Fibroblast of lung (primary cell): ENCODE measurements around the gene CTXN2. TPM values are rescaled to one million over a fixed set of nuclear protein-coding genes. Genes with fewer than 3 reads are reported as not detected.

Source experiments
- DNase-seq, 2 donors: peaks; one replicate each; pipeline versions ENCODE4 v3.0.0 to v3.0.0-alpha.2; 2010; ENCODE audit warnings: low read depth in 2 of 2
- H2AFZ ChIP-seq: 2 replicates; pipeline ENCODE4 v1.5.1; 2012; ENCODE audit warnings: low read length, control low read depth, inconsistent platforms
- H3K27ac ChIP-seq: 2 replicates; pipeline ENCODE4 v1.5.1; 2011; ENCODE audit warnings: low read length, control low read depth; ENCODE audit not compliant: insufficient read depth
- H3K27me3 ChIP-seq: 2 replicates; pipeline ENCODE4 v1.5.1; 2011; ENCODE audit warnings: mild to moderate bottlenecking, low read length; ENCODE audit not compliant: control insufficient read depth, insufficient read depth
- H3K36me3 ChIP-seq: 2 replicates; pipeline ENCODE4 v1.5.1; 2011; ENCODE audit warnings: low read length; ENCODE audit not compliant: control insufficient read depth, insufficient read depth
- H3K4me1 ChIP-seq: 2 replicates; pipeline ENCODE4 v1.5.1; 2011; ENCODE audit warnings: low read length; ENCODE audit not compliant: control insufficient read depth, insufficient read depth; ENCODE audit errors: extremely low read depth
- H3K4me2 ChIP-seq: 2 replicates; pipeline ENCODE4 v1.5.1; 2011; ENCODE audit warnings: low read length, control low read depth; ENCODE audit not compliant: insufficient read depth; ENCODE audit errors: extremely low read depth
- H3K4me3 ChIP-seq, 4 experiments: fragments of 200-600 bp in 1 of 4; sonication (generic) in 1 of 4; replicated peaks in 1 of 4; 2 replicates each; pipeline ENCODE4 v1.5.1; 2011 to 2016; ENCODE audit warnings: low read length in 4 of 4, low read depth in 3 of 4, mild to moderate bottlenecking in 3 of 4, control low read depth in 2 of 4, inconsistent platforms in 1 of 4, mixed read lengths in 1 of 4; ENCODE audit not compliant: insufficient read depth in 1 of 4; ENCODE audit errors: control extremely low read depth in 1 of 4
- H3K79me2 ChIP-seq: 2 replicates; pipeline ENCODE4 v1.5.1; 2012; ENCODE audit warnings: mild to moderate bottlenecking, low read length, inconsistent platforms; ENCODE audit not compliant: control insufficient read depth, insufficient read depth
- H3K9ac ChIP-seq: 2 replicates; pipeline ENCODE4 v1.5.1; 2011; ENCODE audit warnings: mild to moderate bottlenecking, low read length, control low read depth; ENCODE audit not compliant: insufficient read depth
- H3K9me3 ChIP-seq: 2 replicates; pipeline ENCODE4 v1.5.1; 2012; ENCODE audit warnings: low read depth, low read length; ENCODE audit not compliant: control insufficient read depth, insufficient read depth
- H4K20me1 ChIP-seq: 2 replicates; pipeline ENCODE4 v1.5.1; 2011; ENCODE audit warnings: low read length; ENCODE audit not compliant: control insufficient read depth, insufficient read depth; ENCODE audit errors: extremely low read depth
- CTCF ChIP-seq, 2 donors: IDR thresholded peaks in 1 of 2; conservative IDR thresholded peaks in 1 of 2; 1 replicate in 1 of 2; 2 replicates in 1 of 2; pipeline ENCODE4 v1.5.1; 2011 to 2012; ENCODE audit warnings: low read length in 2 of 2, control low read depth in 1 of 2, inconsistent platforms in 1 of 2, low read depth in 1 of 2, mild to moderate bottlenecking in 1 of 2
- EZH2 ChIP-seq: IDR thresholded peaks from 2 replicates; pipeline ENCODE4 v1.5.1; 2012; ENCODE audit warnings: low read length, control low read depth, mild to moderate bottlenecking; ENCODE audit errors: missing control alignments
- polyA plus RNA-seq, 2 donors: library from polyadenylated mRNA; depleted of rRNA in 1 of 2; stranded (reverse) in 1 of 2; unstranded in 1 of 2; fragments of >200 nt; gene quantifications; 2 replicates each; pipeline ENCODE4 v1.2.1, GENCODE V29; 2011 to 2012; ENCODE audit warnings: missing spikeins in 1 of 2
- total RNA-seq: library from RNA; depleted of rRNA; stranded (reverse); fragments of >200 nt; gene quantifications from 2 replicates; pipeline ENCODE4 v1.2.1, GENCODE V29; 2014

CTXN2 gene
- total and polyA plus RNA-seq, 2 donors (not counting 1 experiment from before 2014, with no cell fraction given), result not detected

DNA sequence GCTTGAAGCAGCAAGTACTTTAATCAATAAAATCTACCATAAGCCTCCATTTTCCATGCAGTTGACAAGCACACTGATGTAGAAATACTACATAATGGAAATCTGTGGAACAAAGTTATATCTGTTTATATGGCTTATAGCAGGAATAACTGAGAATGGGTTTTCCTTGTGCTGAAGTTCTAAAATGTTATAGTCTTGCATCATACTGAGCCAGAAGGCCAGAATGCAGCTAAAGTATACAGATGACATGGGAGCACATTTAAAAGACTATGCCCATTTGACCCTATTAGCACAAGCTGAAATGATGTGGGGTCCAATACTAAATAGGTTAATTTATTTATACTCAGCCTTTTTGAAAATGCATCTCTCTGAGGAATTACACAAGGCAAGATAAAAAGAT lies 45.5 kb upstream of the CTXN2 start:
- H3K4me3 ChIP-seq, result no peak overlapping the region
- DNase-seq, result peak in 1 of 2 donors; percentile 61
- no peaks in the 10 kb centered on the region for H4K20me1 ChIP-seq
- peaks cover 5% of the 10 kb centered on the region for H3K4me1 ChIP-seq
- TF ChIP-seq CTCF (conservative IDR thresholded peaks at IDR 0.05 in 1 of 2, IDR thresholded peaks at IDR 0.05 in 1 of 2; ENCODE audit: low read depth in 1 of 2, low read length in 2 of 2), result no peak
- no peak for TF ChIP-seq EZH2
- H2AFZ ChIP-seq, result no peak overlapping the region
- H3K79me2 ChIP-seq, result no peaks in the 10 kb centered on the region
- H3K27ac ChIP-seq, result no peak overlapping the region
- no peaks in the 10 kb centered on the region for H3K36me3 ChIP-seq
- H3K9ac ChIP-seq, result no peak overlapping the region
- no peaks in the 10 kb centered on the region for H3K27me3 ChIP-seq
- no peaks in the 10 kb centered on the region for H3K9me3 ChIP-seq
- no peak overlapping the region for H3K4me2 ChIP-seq

DNA sequence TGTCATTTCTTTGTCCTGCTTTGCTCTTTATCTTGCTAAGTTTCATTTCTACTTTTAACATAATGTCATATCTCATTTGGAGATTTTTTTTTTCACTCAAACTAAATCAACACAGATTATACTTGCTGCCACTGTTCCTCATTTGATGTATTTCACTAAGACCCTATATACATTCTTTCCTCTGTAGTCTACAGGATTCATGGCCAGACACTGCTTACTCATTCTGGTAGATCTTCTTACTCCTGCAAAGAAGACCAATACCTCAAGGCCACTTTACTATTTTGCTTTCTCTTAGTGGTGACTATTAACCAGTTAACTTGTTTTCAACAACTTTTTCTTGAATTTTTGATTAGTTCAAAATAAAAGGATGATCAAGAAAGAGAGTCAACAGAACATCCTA lies 44.1 kb upstream of the CTXN2 start:
- H3K9ac ChIP-seq, result no peak overlapping the region
- H3K27ac ChIP-seq, result no peak overlapping the region
- H3K9me3 ChIP-seq, result no peaks in the 10 kb centered on the region
- no peaks in the 10 kb centered on the region for H3K79me2 ChIP-seq
- no peak overlapping the region for H3K4me2 ChIP-seq
- DNase-seq, result peak in 1 of 2 donors; percentile 14
- H3K36me3 ChIP-seq, result peaks cover 1% of the 10 kb centered on the region
- no peak for TF ChIP-seq CTCF (conservative IDR thresholded peaks at IDR 0.05 in 1 of 2, IDR thresholded peaks at IDR 0.05 in 1 of 2; ENCODE audit: low read depth in 1 of 2, low read length in 2 of 2)
- H3K4me1 ChIP-seq, result peaks cover 5% of the 10 kb centered on the region
- no peak overlapping the region for H3K4me3 ChIP-seq
- H2AFZ ChIP-seq, result no peak overlapping the region
- H4K20me1 ChIP-seq, result no peaks in the 10 kb centered on the region
- no peaks in the 10 kb centered on the region for H3K27me3 ChIP-seq

- H3K4me3 ChIP-seq, result no peak overlapping the region
- H3K36me3 ChIP-seq, result peaks cover 1% of the 10 kb centered on the region
- H3K9ac ChIP-seq, result no peak overlapping the region
- DNase-seq, result peak; percentile 15 to 91
- H4K20me1 ChIP-seq, result no peaks in the 10 kb centered on the region
- no peaks in the 10 kb centered on the region for H3K27me3 ChIP-seq
- TF ChIP-seq CTCF (conservative IDR thresholded peaks at IDR 0.05 in 1 of 2, IDR thresholded peaks at IDR 0.05 in 1 of 2; ENCODE audit: low read depth in 1 of 2, low read length in 2 of 2) (no peak), EZH2 (no peak)
- no peaks in the 10 kb centered on the region for H3K79me2 ChIP-seq
- H3K4me2 ChIP-seq, result no peak overlapping the region
- H3K9me3 ChIP-seq, result no peaks in the 10 kb centered on the region
- no peak overlapping the region for H3K27ac ChIP-seq
- no peak overlapping the region for H2AFZ ChIP-seq
- no peaks in the 10 kb centered on the region for H3K4me1 ChIP-seq
These were observed 41.6 kb upstream of the CTXN2 start for GRCh38 chr15:48149858-48150257.
